Endothelial cell of hepatic sinusoid (primary cell): ENCODE measurements around the gene PKP3.
"Not testable (repeated sequence)": the region's sequence is repeated elsewhere in the genome, so short reads cannot be mapped to it uniquely, and the experiment has no call there.

Source experiments
- in situ Hi-C: cut with HindIII; loops from 2 replicates; pipeline ENCODE4 v1.10.0; 2017; ENCODE audit warnings: low sequenced_read_pairs

Gene PKP3

DNA sequence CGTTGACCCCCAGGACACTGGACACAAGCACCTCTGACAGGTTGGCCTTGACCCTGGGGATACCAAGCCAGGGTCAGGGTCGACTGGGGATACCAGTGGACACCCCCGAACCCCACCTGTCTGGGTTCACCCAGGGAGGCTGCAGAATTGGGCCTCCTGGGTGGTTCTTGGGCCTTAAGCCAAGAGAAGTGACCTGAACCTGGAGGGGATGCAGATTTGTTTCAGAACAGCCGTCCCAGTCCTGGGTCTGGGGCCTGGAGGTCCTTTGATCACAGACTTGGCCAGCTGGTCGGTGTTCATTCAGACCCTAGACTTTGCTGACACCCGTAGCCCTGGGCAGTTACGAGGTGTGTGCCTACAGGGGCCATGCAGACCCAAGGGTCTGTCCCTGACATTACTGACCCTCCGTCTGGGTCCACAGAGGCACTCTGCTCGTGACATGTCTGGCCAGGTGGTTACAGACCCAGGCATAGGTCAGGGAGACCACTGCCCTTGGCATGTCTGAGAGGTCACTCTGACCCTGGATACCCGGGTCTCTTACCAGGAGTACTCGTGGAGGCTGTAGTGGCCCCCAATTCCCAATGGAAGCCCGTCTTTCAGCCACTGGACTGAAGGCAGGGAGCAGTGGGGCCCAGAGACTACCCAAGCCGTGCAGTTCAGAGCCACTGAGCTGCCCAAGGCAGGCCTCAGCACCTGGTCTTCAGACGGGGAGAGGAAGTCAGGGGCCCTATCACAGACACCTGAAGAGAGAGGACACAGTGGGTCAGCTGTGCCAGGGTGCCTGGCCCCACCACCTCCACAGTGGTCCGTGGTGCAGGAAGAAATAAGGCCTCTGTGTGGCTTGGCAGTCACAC, 14.4 kb downstream of the PKP3 start:
- in situ Hi-C loops: no loop called here

DNA sequence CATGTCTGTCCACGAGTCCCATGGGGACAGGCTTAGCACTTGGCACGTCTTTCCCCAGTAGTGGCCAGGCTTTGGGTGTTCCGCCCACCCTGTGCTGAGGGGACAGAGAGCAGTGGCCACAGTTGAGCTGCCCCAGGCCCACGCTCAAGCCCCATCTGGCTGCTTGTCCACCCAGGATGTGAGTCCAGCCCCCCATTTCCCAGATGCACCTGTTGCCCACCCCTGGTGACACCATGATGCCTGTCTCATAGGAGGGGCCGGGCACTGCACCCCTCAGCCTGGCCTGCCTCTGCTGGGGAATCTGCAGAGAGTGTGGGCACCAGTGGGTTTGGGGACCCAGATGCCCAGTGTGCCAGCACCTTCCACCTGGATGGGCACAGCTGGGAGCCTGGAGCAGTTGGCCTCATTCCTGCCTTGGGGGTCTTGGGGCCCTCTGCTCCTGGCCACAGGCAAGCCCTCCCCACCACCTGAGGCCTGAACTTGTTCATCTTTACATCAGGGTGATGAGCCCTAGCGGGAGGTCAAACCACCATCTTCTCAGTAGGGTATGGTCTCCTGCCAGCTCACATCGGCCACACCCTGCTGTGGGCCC, 15.1 kb downstream of the PKP3 start:
- in situ Hi-C loops: no loop called here

DNA sequence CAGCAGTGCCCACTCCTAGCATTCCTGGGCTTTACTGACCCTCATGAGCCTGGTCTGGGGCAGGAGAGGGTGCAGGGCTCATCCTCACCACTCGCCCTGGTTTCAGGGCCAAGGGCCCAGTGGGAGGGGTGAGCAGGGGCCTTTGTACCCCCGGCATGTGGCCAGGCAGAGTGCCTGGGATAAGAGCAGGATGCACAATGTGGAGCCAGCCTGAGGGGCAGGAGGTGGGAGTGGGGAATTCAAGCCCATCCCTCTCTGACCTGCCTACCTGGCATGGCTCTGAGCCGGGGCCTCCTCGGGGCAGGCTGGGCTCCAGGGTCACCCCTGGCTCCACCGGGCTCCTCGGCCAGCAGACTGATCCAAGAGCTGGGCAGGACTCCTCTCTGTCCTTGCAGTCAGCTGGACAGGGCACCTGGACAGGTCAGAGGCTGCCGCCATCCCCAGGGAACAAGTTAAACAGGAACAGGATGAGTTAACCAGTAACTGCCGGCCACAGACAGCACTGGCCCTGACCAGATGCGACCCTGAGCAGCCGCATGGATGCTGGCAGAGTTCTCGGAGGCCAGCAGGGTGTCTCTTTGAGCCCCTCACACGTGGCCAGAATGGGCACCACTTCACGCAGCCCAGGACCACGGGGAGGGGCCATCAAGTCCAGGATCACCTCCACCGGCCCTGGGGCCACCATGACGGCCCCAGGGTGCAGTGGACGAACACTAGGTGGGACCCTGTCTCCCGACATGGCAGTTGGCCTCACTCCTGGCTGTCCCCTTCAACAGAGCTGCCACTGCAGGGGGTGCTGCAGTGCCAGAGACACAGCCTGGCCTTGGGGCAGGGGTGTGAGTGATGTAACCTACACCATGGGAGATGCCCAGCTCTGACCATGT, 15.8 kb downstream of the PKP3 start:
- in situ Hi-C loops: no loop called here

DNA sequence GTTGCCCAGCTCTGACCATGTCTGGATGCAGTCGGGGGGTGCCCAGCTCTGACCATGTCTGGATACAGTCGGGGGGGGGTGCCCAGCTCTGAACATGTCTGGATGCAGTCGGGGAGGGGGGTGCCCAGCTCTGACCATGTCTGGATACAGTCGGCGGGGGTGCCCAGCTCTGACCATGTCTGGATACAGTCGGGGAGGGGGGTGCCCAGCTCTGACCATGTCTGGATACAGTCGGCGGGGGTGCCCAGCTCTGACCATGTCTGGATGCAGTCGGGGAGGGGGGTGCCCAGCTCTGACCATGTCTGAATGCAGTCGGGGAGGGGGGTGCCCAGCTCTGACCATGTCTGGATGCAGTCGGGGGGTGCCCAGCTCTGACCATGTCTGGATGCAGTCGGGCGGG, 16.7 kb downstream of the PKP3 start:
- in situ Hi-C loops: not testable (repeated sequence)

DNA sequence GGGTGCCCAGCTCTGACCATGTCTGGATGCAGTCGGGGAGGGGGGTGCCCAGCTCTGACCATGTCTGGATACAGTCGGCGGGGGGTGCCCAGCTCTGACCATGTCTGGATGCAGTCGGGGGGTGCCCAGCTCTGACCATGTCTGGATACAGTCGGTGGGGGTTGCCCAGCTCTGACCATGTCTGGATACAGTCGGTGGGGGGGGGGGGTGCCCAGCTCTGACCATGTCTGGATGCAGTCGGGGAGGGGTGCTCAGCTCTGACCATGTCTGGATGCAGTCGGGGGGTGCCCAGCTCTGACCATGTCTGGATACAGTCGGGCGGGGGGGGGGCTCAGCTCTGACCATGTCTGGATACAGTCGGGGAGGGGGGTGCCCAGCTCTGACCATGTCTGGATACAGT, 17.5 kb downstream of the PKP3 start:
- in situ Hi-C loops: not testable (repeated sequence)

DNA sequence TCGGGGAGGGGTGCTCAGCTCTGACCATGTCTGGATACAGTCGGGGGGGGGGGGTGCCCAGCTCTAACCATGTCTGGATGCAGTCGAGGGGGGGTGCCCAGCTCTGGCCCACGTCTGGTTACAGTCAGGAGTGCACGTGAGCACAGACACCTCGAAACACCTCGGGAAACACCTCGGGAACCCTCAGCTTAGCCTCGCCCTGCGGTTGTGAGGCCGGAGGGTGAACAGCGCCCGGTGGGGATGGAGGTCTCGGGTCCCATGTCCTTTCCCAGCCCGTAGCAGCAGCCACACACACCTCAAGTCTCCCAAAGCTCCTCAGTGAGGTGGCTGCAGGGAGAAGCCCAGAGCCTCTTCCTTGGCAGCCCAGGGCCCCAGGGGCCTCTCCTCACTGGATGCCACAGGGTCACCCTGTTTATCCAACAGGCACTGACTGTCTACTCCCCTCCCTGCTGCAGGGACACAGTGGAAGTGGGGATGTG, 18.7 kb downstream of the PKP3 start:
- in situ Hi-C loops: no loop called here

DNA sequence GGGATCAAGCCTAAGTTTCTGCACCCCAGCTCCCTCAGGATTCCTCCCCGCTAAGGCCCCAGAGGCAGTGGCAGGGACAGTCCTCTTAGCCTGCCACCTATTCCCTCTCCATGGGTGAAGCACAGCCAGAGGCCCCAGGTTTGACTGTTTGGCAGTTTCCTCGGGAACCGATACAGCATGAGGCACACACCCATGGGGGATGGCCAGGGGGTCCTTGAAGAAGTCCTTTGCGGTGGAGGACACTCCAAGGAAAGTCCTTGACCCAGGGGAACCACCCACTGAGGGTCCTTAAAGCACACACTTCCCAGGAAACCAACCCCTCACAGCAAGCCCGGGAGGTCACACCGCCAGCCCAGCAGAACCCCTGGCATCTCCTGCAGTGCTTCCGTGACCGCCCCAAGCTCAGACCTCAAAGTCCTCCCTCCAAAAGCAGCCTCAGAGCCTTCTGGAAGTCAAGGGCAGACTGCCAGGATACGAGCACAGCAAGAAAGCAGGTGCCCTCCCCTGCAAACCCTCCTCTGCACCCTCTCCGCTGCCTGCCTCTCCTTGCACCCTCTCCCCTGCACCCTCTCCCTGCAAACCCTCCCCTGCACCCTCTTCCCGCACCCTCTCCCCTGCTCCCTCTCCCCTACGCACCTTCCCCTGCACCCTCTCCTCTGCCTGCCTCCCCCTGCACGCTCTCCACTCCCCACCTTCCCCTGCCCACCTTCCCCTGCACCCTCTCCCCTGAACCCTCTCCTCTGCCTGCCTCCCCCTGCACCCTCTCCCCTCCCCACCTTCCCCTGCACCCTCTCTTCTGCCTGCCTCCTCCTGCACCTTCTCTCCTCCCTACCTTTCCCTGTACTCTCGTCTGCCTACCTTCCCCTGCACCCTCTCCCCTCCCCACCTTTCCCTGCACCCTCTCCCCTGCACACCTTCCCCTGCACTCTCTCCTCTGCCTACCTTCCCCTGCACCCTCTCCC, 19.4 kb downstream of the PKP3 start:
- in situ Hi-C loops: no loop called here

DNA sequence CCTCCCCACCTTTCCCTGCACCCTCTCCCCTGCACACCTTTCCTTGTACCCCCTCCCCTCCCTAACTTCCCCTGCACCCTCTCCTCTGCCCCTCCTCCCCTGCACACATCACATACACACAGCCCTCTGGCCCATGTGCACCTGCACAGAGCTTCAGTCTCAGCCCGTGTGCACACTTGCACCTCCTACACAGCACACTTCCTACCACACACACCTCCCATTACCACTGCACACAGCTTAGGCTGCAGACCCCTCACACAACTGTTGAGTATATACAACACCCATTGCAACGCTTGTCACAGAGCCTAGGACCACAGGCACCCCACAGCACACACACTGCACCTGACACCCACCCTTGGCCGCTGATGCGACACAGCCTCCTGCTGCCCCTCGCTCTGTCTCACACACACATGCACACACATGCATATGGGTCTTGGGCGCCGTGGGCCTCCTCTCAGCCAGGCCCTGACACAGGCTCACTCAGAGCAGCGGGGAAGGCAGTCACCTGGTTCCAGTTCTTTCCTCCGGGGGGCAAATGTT, 20.4 kb downstream of the PKP3 start:
- in situ Hi-C loops: no loop called here

DNA sequence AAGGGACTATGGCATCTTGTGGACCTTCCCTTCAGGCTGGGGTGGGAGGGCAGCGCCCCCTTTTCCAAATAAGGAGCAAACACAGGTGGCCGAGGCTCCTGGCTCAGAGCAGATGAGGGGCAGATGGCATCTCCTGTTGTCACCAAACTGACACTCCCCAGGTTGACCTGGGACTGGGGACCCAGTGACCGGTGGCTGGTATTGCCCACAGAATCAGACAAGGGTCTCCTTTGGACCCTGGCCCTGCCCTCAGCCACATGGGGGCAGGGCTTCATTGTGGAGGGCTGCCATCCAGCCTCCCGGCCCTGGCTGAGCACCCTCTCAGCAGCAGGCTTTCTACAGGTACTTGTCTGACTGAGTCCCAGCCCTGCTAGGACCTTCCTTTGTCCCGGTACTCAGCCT, 21.6 kb downstream of the PKP3 start:
- in situ Hi-C loops: no loop called here

DNA sequence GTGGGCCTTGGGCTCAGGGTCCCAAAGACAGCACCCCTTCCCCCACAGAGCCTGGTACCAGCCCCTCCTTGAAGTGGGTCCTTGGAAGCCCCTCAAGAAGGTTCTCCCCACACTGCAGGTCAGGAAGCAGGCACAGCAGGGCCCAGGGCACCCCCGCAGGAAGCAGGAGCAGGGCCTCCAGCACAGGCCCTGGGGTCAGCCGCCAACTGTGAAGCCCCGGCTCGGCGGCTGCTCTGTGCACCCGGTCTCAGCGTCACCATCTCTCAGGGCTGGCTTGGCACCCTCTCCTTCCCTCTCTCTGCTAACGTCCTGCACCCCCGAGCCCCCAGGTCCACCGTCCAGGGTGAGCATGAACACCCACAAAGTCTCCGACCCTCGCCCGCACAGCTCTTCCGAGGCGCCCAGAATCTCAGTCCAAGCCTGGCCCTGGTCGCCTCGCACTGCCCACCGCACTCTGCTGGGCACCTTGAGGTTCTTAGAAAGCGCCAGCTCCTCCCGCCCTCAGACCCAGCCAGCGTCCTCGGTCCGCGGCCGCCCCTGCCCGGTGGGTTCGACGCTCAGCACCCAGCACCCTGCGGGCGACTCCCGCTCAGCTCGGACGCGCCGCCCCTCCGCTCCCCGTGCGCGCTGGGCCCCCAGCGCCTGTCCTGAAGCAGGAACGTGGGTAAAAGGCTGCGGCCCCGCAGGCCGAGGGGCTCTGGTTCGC, 22.2 kb downstream of the PKP3 start:
- in situ Hi-C loops: no loop called here

DNA sequence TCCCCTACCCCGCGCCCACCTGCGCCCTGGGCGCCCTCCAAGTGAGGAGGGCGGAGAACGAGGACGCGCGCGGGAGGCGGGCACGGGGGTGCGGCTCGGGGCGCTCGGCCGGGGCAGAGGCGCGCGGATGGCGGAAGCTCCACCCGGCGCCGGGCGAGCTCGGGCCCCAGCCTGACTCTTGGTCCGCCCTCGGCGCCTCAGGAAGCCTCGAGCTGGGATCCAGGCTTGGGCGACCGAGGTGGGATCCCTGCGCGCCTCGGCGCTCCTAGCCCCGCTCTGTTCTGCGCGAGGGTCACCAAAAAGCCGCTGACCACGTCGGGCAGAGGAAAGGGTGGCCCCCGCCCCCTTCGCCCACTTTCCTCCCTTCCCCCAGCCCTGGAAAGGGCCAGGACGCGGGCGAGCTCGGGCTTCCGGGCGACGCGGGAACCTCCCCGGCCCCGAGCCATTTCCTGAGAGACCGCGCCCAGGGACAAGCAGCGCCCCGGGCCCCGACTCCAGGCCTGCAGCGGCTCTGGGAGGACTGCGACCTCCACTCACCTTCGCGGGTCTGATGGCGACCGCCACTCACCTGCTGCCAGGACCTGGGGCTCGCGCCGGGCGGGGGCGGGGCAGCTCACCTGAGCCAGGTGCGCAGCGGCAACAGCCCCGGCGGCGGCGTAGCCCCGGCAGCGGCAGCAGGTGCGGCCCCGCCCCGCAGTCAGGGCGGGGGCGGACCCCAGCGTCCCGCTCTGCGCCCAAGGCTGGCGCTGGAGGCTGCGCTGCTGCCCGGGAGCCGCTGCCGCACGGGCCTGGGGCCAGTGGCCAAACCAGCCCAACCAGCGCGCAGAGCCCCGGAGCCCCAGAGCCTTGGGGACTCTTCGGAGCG, 23.0 kb downstream of the PKP3 start:
- in situ Hi-C loops: no loop called here

DNA sequence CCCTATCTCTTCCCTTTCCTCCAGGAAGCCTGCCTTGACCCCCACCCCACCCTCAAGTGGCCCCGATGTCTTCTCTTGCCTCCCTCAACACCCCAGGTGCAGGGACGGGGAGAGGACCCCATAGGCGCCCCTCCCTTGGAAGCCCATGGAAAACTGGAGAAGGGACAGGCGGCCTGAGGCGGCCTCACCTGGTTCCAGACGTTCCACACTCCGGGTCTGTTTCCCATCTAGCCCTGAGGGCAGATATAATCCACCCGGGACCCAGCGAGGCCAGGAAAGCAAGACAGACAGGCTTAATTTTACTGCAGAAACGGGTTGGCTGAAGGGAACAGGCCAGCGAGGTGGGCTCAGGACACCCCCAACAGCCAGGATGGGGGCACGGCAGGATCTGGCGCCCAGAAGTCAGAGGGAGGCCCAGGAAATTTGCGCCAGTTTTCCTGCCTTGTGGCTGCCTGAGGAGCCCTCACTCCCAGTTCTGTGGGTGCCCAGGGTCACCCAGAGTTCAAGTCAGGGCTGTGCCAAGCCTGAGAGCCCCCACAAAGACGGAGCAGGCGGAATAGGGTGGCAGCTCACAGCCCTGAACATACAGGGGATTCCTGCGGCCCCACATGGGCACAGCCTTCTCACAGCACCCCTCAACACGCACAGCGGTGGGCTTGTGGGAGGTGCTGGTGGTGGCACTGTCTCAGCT, 23.8 kb downstream of the PKP3 start:
- in situ Hi-C loops: no loop called here

DNA sequence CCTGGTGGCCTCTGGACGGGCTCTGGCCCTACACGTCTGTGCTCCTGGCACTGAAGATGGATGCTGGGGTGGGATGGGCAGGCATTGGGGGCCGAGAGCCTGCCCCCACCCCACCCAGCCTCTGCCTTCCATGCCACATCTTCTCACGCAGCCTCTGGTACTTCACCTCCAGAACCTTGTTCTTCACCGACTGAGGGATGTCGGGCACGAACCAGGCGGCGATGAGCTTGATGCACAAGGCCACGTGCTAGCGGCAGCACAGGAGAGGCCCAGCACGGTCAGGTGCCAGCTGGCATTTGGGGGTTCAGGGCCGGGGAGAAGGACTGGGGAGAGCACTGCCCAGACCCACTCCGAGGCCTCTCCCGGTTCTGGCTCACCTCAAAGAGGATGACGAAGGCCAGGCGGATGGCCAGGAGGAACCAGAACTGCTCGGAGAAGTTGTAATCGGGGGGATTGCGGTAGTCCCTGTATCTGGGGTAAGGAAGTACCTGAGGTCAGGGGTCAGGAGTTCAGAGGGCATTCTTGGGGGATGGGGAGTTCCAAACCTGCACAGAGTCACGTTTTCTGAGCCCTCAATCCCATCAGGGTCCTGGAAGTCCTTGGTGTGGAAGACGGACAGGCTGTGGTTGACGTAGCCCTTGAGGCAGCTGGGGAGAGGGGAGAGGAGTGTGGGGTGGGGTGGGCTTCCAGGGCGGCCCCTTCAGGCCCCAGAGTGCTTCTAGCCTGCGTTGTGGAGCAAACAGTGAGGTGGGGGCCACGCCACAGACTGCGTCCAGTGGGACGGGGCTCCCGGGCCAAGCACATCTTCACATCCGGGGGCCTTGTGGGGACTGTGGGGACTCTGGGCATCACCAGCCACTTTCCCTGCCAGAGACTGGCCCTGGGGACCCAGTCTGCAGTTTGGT, 24.6 kb downstream of the PKP3 start:
- in situ Hi-C loops: no loop called here

DNA sequence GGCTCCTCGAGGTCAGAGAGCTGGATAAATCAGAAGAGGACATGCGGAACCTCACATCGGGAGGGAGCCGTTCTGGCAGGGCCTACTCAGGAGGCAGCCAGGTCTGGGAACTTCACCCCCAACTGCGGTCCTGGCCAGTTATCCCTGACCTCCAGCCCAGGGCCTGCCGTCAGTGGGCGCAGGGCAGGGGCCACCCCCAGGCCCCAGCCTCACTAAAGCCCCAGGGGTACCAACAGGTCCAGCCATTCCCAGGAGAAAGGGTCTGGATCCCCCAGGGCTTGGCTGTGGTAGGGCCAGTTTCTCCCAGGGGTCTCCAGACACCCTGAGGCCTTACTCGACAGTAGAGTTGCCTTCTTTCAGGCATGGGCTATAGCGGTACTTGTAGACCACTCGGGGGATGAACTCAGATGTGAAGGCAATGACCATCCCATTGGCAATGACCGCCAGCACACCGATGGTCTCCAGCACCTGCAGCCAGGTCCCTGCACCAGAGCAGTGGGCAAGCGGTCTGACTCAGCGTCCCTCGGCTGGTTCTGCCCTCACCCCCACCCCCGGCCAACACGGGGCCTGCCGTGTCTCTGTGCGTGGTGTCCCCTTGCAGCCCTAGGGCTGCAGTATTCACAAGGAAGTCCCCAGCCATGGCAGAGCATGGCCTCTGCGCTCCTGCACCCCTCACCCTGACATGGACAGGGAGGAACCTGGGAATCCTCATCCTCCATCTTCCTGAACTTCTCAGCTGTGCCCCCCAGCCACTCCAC, 25.4 kb downstream of the PKP3 start:
- in situ Hi-C loops: no loop called here

DNA sequence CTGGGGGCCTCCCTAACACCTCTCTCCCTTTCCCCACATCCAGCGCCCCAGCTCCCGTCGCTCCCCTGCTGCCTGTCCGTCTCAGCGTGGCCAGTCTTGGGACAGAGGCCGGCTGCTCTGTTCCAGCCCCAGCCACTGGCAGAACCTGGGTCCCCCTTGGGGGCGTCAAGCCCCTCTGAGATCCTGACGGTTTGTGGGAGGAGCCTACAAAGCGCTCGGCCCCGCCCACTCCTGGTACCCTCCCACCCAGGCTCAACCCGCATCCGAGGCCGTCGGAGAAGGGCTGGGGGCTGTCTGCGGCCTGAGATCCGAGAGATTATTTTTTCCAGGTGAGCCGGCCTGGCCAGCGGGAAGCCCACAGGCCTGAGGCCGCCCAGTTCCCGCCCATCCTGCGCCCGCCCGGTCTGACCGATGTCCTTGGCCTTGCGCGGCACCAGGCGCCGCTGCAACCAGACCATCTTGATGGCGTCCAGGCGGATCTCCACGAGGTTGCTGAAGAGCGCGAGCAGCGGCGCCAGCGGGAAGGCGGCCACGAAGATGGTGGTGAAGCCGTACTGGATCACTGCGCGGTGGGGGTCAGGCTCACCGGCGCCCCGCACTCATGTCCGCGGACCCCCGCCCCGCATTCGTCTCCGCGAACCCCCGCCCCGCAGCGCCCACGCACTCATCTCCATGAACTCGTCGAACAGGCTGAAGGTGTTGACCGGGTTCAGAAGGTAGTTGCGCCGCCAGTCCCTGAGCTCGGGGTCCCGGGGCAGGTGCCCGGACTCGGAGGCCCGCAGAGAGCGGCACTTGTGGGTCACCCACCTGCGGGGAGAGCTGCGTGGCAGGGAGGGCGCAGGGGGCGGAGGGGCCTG, 26.3 kb downstream of the PKP3 start:
- in situ Hi-C loops: no loop called here
